Trophoblast cell (in vitro differentiated cells and primary cell): ENCODE measurements around the gene IST1.

Source experiments
- DNase-seq, 2 donors: peaks; one replicate each; pipeline ENCODE4 v3.0.0-alpha.2; 2016
- H2AFZ ChIP-seq: 2 replicates; pipeline ENCODE4 v1.6.1; 2013; ENCODE audit warnings: low read length, moderate library complexity, mild to moderate bottlenecking; ENCODE audit not compliant: insufficient read depth, poor library complexity
- H2AK5ac ChIP-seq: 2 replicates; pipeline ENCODE4 v1.6.1; 2013; ENCODE audit warnings: mild to moderate bottlenecking, low read length
- H2BK120ac ChIP-seq: 2 replicates; pipeline ENCODE4 v1.6.1; 2013; ENCODE audit warnings: low read length, mild to moderate bottlenecking, moderate library complexity; ENCODE audit not compliant: insufficient read depth, poor library complexity
- H2BK12ac ChIP-seq: 2 replicates; pipeline ENCODE4 v1.6.1; 2013; ENCODE audit warnings: mild to moderate bottlenecking, low read length, moderate library complexity
- H2BK5ac ChIP-seq: 2 replicates; pipeline ENCODE4 v1.6.1; 2013; ENCODE audit warnings: low read length, low read depth, moderate library complexity, mild to moderate bottlenecking; ENCODE audit not compliant: poor library complexity
- H3K14ac ChIP-seq: 2 replicates; pipeline ENCODE4 v1.6.1; 2013; ENCODE audit warnings: mild to moderate bottlenecking, low read length
- H3K18ac ChIP-seq: 2 replicates; pipeline ENCODE4 v1.6.1; 2013; ENCODE audit warnings: mild to moderate bottlenecking, low read length
- H3K23ac ChIP-seq: 2 replicates; pipeline ENCODE4 v1.6.1; 2013; ENCODE audit warnings: low read length
- H3K27ac ChIP-seq: 2 replicates; pipeline ENCODE4 v1.5.1; 2013; ENCODE audit warnings: low read depth, mild to moderate bottlenecking, inconsistent platforms, low read length, moderate library complexity
- H3K27me3 ChIP-seq: 2 replicates; pipeline ENCODE4 v1.6.1; 2013; ENCODE audit warnings: inconsistent platforms, mild to moderate bottlenecking, low read length, moderate library complexity; ENCODE audit not compliant: insufficient read depth
- H3K36me3 ChIP-seq, 2 experiments: 1 replicate in 1 of 2; 2 replicates in 1 of 2; pipeline ENCODE4 v1.6.1; 2013; ENCODE audit warnings: low read length in 2 of 2, mild to moderate bottlenecking in 2 of 2, moderate library complexity in 1 of 2; ENCODE audit not compliant: insufficient read depth in 2 of 2, control insufficient read depth in 1 of 2
- H3K4ac ChIP-seq: 2 replicates; pipeline ENCODE4 v1.6.1; 2013; ENCODE audit warnings: low read depth, mild to moderate bottlenecking, low read length, moderate library complexity
- H3K4me1 ChIP-seq, 2 experiments: 1 replicate in 1 of 2; 2 replicates in 1 of 2; pipeline ENCODE4 v1.6.1; 2013; ENCODE audit warnings: low read length in 2 of 2, mild to moderate bottlenecking in 2 of 2, moderate library complexity in 1 of 2; ENCODE audit not compliant: insufficient read depth in 2 of 2, control insufficient read depth in 1 of 2
- H3K4me2 ChIP-seq: 2 replicates; pipeline ENCODE4 v1.6.1; 2013; ENCODE audit warnings: inconsistent platforms, mild to moderate bottlenecking, low read length, moderate library complexity
- H3K4me3 ChIP-seq: 2 replicates; pipeline ENCODE4 v1.5.1; 2013; ENCODE audit warnings: mild to moderate bottlenecking, low read depth, low read length, inconsistent platforms
- H3K79me1 ChIP-seq: one replicate; pipeline ENCODE4 v1.6.1; 2013; ENCODE audit warnings: low read length
- H3K79me2 ChIP-seq: 2 replicates; pipeline ENCODE4 v1.6.1; 2013; ENCODE audit warnings: low read length, mild to moderate bottlenecking; ENCODE audit not compliant: control insufficient read depth, insufficient read depth, poor library complexity
- H3K9ac ChIP-seq: 2 replicates; pipeline ENCODE4 v1.6.1; 2013; ENCODE audit warnings: mild to moderate bottlenecking, low read length
- H3K9me3 ChIP-seq: 2 replicates; pipeline ENCODE4 v1.6.1; 2013; ENCODE audit warnings: low read depth, mild to moderate bottlenecking, control low read depth, inconsistent platforms, low read length; ENCODE audit not compliant: insufficient read depth
- H4K12ac ChIP-seq: 2 replicates; pipeline ENCODE4 v1.6.1; 2013; ENCODE audit warnings: low read depth, mild to moderate bottlenecking, low read length, moderate library complexity
- H4K8ac ChIP-seq: 2 replicates; pipeline ENCODE4 v1.6.1; 2013; ENCODE audit warnings: low read depth, mild to moderate bottlenecking, low read length, moderate library complexity
- H4K91ac ChIP-seq: one replicate; pipeline ENCODE4 v1.6.1; 2013; ENCODE audit warnings: low read depth, mild to moderate bottlenecking, low read length, moderate library complexity
- WGBS: extraction: QIAGEN DNeasy Blood & Tissue Kit; methylation state at CpG from one replicate; pipeline ENCODE4 v1.1.7; 2013; ENCODE audit warnings: missing lambda C conversion rate; ENCODE audit not compliant: insufficient read length, insufficient coverage; ENCODE audit errors: extremely low coverage; 5-methylcytosine and 5-hydroxymethylcytosine counted together

IST1 gene

GRCh38 chr16:71930013-71930563 is 34.8 kb downstream of the IST1 start:
- Histone ChIP-seq H3K4me3 (no peak overlapping the region), H3K36me3 (peaks cover 25 to 45% of the 10 kb centered on the region in 2 experiments), H3K14ac (no peak overlapping the region), H2AFZ (no peak overlapping the region), H4K8ac (no peak overlapping the region), H3K9me3 (no peaks in the 10 kb centered on the region), H2BK5ac (no peak overlapping the region), H3K79me1 (peaks cover 6% of the 10 kb centered on the region), H2BK120ac (no peak overlapping the region), H2BK12ac (no peak overlapping the region), H4K91ac (no peak overlapping the region), H3K9ac (no peak overlapping the region), H2AK5ac (no peak overlapping the region), H3K4me1 (peaks cover 9 to 16% of the 10 kb centered on the region in 2 experiments), H4K12ac (no peak overlapping the region), H3K79me2 (no peaks in the 10 kb centered on the region), H3K27me3 (no peaks in the 10 kb centered on the region), H3K4me2 (no peak overlapping the region), H3K23ac (no peak overlapping the region), H3K4ac (no peak overlapping the region), H3K18ac (no peak overlapping the region), H3K27ac (no peak overlapping the region)
- no CpG with 5 or more reads among the region's 5 CpGs for WGBS
- no peak for DNase-seq

DNA sequence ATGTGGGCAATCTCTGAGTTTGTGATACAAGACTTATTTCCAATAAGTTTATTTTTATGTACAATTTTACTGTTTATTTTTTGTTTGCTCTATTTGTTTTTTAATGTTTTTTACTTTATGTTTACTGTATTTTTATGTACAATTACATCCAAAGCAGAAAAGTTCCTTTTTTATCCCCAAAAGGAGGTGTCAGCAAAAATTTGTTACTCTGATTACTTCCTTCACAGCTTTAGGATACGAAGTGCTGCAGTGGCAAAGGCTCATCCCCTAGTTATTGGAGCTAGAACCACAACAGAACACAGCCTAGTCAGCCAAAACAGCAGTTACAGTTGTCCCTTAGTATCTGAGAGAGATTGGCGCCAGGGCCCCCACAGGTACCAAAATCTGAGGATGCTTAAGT is 35.7 kb downstream of the IST1 start:
- no peak overlapping the region for H2AK5ac ChIP-seq
- no peak overlapping the region for H2BK12ac ChIP-seq
- no peak overlapping the region for H3K18ac ChIP-seq
- peaks cover 9 to 16% of the 10 kb centered on the region in 2 experiments for H3K4me1 ChIP-seq
- H4K8ac ChIP-seq: no peak overlapping the region
- no peak overlapping the region for H3K14ac ChIP-seq
- H3K4me2 ChIP-seq: no peak overlapping the region
- H2BK5ac ChIP-seq: no peak overlapping the region
- H2BK120ac ChIP-seq: no peak overlapping the region
- no peak overlapping the region for H3K4ac ChIP-seq
- no peak for DNase-seq
- H3K79me2 ChIP-seq: no peaks in the 10 kb centered on the region
- H4K91ac ChIP-seq: no peak overlapping the region
- no peak overlapping the region for H2AFZ ChIP-seq
- no peak overlapping the region for H3K4me3 ChIP-seq
- peaks cover 6% of the 10 kb centered on the region for H3K79me1 ChIP-seq
- no peaks in the 10 kb centered on the region for H3K27me3 ChIP-seq
- H3K27ac ChIP-seq: no peak overlapping the region
- no peaks in the 10 kb centered on the region for H3K9me3 ChIP-seq
- WGBS: no CpG with 5 or more reads among the region's 2 CpGs
- no peak overlapping the region for H4K12ac ChIP-seq
- H3K36me3 ChIP-seq: peaks cover 22 to 37% of the 10 kb centered on the region in 2 experiments
- no peak overlapping the region for H3K23ac ChIP-seq
- H3K9ac ChIP-seq: no peak overlapping the region

GRCh38 chr16:71931599-71931998 is 36.3 kb downstream of the IST1 start:
- H3K4me1 ChIP-seq: peaks cover 9 to 16% of the 10 kb centered on the region in 2 experiments
- no peak overlapping the region for H2BK5ac ChIP-seq
- no peak overlapping the region for H3K27ac ChIP-seq
- H3K9me3 ChIP-seq: no peaks in the 10 kb centered on the region
- H4K91ac ChIP-seq: no peak overlapping the region
- no peak for DNase-seq
- H3K18ac ChIP-seq: no peak overlapping the region
- peaks cover 18 to 34% of the 10 kb centered on the region in 2 experiments for H3K36me3 ChIP-seq
- H3K79me1 ChIP-seq: peaks cover 6% of the 10 kb centered on the region
- no peak overlapping the region for H2AFZ ChIP-seq
- no peak overlapping the region for H3K4ac ChIP-seq
- no CpG with 5 or more reads among the region's 6 CpGs for WGBS
- H3K79me2 ChIP-seq: no peaks in the 10 kb centered on the region
- no peaks in the 10 kb centered on the region for H3K27me3 ChIP-seq
- no peak overlapping the region for H3K23ac ChIP-seq
- no peak overlapping the region for H3K4me2 ChIP-seq
- H3K14ac ChIP-seq: no peak overlapping the region
- no peak overlapping the region for H2AK5ac ChIP-seq
- no peak overlapping the region for H4K12ac ChIP-seq
- no peak overlapping the region for H3K9ac ChIP-seq
- no peak overlapping the region for H3K4me3 ChIP-seq
- no peak overlapping the region for H4K8ac ChIP-seq
- H2BK12ac ChIP-seq: no peak overlapping the region
- H2BK120ac ChIP-seq: no peak overlapping the region

DNA sequence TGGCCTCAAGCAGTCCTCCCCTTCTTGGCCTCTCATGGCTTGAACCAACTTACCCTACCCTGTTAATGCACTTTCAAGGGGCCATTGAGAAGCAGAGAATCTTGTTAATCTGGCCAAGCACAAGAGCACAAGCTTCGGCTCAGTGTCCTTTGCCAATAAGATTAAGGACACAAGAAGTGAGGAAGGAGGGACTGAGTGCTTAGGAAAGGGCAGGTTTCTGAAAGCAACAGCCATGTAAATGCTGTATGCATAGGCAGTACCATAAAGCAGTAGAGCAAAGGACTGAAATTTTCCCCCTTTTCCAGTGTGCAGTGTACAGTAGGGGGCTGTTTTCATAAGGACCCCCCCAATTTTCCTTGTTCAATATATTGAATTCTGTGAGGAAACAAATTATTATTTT is 37.7 kb downstream of the IST1 start:
- no peaks in the 10 kb centered on the region for H3K79me2 ChIP-seq
- no peak overlapping the region for H4K12ac ChIP-seq
- no peak overlapping the region for H2BK12ac ChIP-seq
- H3K4ac ChIP-seq: no peak overlapping the region
- H3K36me3 ChIP-seq: peaks cover 15 to 31% of the 10 kb centered on the region in 2 experiments
- H3K9me3 ChIP-seq: peaks cover under 1% of the 10 kb centered on the region
- H2AK5ac ChIP-seq: no peak overlapping the region
- peaks cover 3% of the 10 kb centered on the region for H3K79me1 ChIP-seq
- H3K4me1 ChIP-seq: peaks cover 4 to 13% of the 10 kb centered on the region in 2 experiments
- H3K9ac ChIP-seq: no peak overlapping the region
- H2BK5ac ChIP-seq: no peak overlapping the region
- H3K27ac ChIP-seq: no peak overlapping the region
- H3K14ac ChIP-seq: no peak overlapping the region
- no peak overlapping the region for H2BK120ac ChIP-seq
- H2AFZ ChIP-seq: no peak overlapping the region
- no peak for DNase-seq
- no peak overlapping the region for H3K4me2 ChIP-seq
- no peak overlapping the region for H3K4me3 ChIP-seq
- H3K23ac ChIP-seq: no peak overlapping the region
- no peak overlapping the region for H4K91ac ChIP-seq
- H3K18ac ChIP-seq: no peak overlapping the region
- H3K27me3 ChIP-seq: no peaks in the 10 kb centered on the region
- no CpG with 5 or more reads among the region's 1 CpG for WGBS
- H4K8ac ChIP-seq: no peak overlapping the region
